ENCODE measurements around the gene NUDT22.

The NUDT22 gene

GRCh38 chr11:64227405-64227956 is 1.4 kb downstream of the NUDT22 start:
- no peak for DNase-seq (ENCODE audit: low read depth in 2 of 2)

DNA sequence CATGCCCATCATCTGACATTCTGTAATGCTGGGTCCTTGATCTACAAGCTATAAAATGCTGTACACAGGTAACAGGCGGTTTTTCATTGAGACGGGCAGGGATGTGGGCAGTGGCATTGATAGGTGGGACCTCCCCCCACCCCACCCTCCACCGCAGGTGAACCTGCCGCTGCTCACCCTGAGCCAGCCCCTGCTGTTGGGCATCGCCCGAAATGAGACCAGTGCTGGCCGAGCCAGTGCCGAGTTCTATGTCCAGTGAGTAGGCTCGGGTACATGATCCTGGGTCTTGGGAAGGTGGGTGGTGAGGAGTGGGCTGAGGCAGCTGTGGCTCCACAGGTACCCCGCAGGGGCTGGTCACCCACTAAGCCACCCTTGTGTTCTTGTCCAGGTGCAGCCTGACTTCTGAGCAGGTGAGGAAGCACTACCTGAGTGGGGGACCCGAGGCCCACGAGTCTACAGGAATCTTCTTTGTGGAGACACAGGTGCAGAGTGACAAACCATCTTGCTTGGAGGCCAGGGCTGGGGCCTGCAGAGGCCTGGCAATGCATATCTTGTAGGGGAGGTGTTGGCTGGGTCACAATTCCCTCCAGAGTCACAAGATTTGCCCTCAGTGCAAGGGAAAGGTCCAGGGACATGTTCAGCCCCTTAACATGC is 3.1 kb downstream of the NUDT22 start:
- no peak for DNase-seq (ENCODE audit: low read depth in 2 of 2)

DNA sequence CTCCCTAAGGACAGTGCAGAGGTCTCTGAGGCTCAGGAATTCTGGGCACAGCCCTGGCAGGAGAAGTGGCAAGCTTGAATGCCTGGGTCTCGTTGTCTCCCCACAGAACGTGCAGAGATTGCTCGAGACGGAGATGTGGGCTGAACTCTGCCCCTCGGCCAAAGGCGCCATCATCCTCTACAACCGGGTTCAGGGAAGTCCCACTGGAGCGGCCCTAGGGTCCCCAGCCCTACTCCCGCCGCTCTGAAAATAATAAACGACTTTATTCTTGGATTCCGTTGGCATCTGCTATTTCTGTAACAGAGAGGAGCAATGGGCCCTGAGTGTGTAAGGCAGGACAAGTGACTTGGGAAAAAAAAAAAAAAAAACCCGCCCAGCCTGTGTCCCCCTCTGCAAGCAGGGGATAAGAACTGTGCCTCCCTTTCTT is 3.7 kb downstream of the NUDT22 start:
- DNase-seq (ENCODE audit: low read depth in 2 of 2), result no peak

- peak; percentile 81 to 86 for DNase-seq (ENCODE audit: low read depth in 2 of 2)
Observed at GRCh38 chr11:64230171-64230984, 4.3 kb downstream of the NUDT22 start, which contains the start of gene DNAJC4. Gene DNAJC4 (plus strand): TSS chr11:64230548. CDS start chr11:64230855, 307 bp downstream.

DNA sequence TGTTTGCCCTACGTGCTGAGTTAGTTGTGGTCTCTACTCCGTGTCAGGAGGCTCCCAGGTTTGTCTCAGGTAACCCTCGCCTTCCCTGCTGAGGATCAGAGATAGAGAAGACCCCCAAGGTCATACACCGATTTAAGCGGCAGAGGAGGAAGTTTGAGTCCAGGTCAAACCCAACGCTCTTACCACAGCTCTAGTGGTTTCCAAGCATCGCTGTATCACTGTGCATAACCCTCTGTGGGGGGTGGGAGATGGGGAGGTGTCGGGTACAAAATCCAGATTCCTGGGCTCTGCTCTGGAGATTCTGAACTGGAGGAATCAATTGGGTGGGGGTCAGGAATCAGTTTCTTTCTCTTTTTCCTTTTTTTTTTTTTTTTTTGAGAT is 4.9 kb downstream of the NUDT22 start:
- DNase-seq (ENCODE audit: low read depth in 2 of 2), result no peak

GRCh38 chr11:64231546-64231945 is 5.5 kb downstream of the NUDT22 start:
- DNase-seq (ENCODE audit: low read depth in 2 of 2), result no peak

DNA sequence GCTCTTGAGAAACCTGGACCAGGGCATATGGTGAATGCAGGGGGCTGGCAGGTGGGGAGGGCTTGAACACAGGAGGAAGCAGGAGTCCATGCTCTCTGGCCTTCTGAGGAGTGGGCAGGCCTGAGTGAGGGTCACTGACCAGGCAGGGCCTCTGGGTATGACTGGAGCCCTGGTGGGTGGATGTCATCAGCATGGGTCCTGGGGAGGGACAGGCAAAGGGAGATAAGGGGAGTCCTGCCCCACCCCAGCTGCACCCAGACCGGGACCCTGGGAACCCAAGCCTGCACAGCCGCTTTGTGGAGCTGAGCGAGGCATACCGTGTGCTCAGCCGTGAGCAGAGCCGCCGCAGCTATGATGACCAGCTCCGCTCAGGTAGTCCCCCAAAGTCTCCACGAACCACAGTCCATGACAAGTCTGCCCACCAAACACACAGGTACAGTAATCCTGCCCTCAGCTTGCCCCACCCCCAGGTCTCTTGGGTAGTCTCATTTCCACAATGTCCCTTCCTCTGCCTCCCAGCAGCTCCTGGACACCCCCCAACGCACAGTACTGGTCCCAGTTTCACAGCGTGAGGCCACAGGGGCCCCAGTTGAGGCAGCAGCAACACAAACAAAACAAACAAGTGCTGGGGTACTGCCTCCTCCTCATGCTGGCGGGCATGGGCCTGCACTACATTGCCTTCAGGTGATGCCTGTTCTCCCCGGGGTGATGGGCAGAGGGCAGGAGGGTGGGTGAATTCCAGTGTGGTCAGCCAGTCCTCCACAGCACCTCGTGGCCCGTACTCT is 6.3 kb downstream of the NUDT22 start:
- DNase-seq (ENCODE audit: low read depth in 2 of 2), result no peak

GRCh38 chr11:64232967-64233315 is 6.9 kb downstream of the NUDT22 start:
- no peak for DNase-seq (ENCODE audit: low read depth in 2 of 2)

GRCh38 chr11:64233913-64234586 is 8.0 kb downstream of the NUDT22 start, which contains the start of gene VEGFB:
Gene VEGFB (plus strand): TSS chr11:64234584. CDS start chr11:64234834, 250 bp downstream.
- peak; percentile 58 to 62 for DNase-seq (ENCODE audit: low read depth in 2 of 2)

DNA sequence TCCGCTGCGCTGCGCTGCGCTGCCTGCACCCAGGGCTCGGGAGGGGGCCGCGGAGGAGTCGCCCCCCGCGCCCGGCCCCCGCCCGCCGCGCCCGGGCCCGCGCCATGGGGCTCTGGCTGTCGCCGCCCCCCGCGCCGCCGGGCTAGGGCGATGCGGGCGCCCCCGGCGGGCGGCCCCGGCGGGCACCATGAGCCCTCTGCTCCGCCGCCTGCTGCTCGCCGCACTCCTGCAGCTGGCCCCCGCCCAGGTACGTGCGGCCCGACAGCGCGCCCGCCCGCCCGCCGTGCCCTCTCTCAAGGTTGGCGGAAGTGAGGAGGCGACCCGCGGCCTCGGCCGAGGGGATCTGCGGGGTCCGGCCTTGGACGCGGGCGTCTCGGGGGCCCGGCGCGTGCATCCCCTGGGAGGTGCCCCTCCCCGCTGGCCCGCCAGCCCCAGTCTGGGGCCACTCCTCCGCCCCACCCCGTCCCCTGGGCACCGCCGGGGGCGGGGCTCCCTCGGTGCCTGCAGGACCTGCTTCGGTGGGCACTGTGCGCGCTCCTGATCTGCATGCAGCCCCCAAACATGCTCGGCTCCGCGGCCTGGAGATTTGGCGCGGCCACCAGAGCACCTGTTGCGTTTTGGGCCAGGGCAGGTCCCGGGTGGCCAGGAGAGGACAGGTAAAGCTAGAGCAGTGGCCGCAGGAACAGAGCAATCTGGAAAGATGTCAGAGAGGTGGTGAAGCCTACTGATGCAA is 8.7 kb downstream of the NUDT22 start:
- DNase-seq (ENCODE audit: low read depth in 2 of 2), result no peak

DNA sequence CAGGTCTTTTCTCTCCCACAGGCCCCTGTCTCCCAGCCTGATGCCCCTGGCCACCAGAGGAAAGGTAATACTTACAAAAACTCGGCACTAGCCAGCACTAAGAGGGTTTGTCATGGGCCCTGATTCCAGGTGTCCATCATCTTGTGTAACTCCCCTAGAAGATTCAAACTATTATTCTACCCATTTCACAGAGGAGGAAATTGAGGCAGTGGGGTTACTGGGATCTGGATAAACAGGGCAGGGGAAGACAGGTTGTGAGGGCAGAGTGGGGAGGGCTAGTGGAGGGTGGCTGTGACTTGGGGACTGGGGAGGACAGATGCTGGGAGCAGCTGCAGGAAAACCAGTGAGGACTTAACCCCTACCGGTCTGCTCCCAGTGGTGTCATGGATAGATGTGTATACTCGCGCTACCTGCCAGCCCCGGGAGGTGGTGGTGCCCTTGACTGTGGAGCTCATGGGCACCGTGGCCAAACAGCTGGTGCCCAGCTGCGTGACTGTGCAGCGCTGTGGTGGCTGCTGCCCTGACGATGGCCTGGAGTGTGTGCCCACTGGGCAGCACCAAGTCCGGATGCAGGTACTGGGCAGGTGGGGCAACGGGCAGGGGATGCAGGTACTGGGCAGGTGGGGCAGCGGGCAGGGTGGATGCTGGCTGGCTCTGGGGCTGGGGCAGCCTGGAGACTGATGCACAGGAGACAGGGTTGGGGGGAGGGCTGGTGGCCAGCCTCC is 9.5 kb downstream of the NUDT22 start:
- no peak for DNase-seq (ENCODE audit: low read depth in 2 of 2)

DNA sequence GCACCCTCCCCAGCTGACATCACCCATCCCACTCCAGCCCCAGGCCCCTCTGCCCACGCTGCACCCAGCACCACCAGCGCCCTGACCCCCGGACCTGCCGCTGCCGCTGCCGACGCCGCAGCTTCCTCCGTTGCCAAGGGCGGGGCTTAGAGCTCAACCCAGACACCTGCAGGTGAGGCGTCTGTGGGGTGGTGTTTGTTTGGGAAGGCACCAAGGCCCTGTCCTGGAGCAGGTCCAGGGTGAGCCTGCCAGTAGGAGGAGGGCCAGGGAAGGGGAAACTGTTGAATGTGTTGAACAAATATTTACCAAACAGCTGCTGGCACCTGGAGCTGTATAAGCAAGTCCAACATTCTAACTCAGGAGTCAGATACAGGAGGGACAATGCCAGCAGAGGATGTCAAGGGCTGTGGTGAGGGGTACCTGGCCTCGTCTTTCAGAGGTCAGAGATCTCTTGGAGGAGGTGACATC is 11.4 kb downstream of the NUDT22 start:
- no peak for DNase-seq (ENCODE audit: low read depth in 2 of 2)

GRCh38 chr11:64238076-64238475 is 12.0 kb downstream of the NUDT22 start:
- no peak for DNase-seq (ENCODE audit: low read depth in 2 of 2)

- no peak for DNase-seq (ENCODE audit: low read depth in 2 of 2)
Observed at GRCh38 chr11:64238999-64239398, 12.9 kb downstream of the NUDT22 start.

DNA sequence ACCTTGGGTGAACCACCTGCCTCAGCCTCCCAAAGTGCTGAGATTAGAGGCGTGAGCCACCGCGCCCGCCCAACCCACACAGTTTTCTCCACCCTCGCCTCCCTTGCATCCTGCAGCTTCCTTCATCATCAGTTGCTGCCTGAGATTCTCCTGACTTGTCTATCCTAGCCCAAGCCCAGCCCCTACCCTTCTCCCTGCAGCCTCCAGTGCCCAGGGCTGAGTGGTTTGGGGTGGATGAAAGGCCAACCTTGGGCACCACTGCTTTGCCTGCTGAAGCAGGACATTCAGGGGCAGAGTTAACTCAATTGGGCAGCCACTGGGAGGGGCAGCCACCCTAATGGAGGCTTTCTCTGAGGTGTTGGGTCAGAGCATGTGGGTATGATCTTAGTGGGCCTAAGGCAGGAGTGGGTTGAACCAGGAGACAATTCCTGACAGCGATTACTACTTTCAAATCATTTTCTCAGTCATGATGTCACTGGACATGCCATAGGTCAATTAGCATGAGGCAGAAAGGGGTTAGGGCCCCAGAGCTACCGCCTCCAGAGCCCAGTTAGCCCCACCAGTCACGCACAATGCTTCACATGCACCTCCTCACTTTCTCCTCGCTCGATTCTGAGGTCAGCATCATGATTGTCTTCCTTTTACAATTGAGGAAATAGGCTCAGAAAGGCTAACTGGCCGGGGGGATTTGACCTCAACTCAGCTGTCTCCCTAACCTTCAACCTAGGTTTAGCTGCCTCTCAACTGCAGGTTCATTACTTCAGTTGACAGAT is 13.8 kb downstream of the NUDT22 start:
- DNase-seq (ENCODE audit: low read depth in 2 of 2), result no peak

DNA sequence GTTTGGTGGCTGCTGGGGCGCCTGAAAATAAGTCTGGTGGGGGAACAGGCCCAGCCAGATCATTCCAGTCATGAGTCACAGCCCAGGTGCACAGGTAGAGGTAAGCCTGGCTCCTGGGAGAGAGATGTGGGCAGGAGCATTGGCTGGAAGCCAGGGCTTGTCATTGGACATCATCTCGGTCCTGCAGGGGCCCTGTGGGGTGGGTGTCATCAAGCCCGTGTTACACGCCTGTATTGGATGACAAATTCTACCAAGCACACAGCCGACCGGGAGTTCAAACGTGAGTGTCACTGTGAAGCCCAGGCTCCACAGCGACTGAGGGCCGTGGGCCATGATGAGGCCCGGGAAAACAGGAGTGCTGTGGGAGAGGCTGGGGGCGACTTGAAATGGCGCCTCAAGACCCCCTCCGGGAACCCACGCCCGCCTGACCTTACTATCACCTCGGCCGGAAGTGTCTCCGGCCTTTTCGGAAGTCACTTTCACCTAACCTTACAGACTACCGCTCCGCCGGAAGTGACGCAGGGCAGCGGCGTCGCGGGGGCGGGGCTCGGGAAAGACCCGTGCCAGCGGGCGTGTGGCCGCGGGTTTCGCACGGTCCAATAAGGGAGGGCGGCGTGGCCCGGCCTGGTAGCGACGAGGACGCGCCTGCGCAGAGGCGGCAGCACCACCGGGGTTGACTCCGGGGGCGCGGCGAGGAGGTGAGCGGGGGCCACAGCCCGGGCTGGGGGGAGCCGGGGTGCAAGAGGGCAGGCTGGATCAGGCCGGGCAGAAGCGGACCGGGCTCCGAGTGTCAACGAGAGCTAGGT is 14.6 kb downstream of the NUDT22 start, which contains the start of gene FKBP2:
TSS of gene FKBP2 (plus strand) at position 661 of the 806 bp plus-strand sequence. CDS start 1,293 bp downstream, outside the sequence.
- DNase-seq (ENCODE audit: low read depth in 2 of 2), result peak; percentile 98 to 99

DNA sequence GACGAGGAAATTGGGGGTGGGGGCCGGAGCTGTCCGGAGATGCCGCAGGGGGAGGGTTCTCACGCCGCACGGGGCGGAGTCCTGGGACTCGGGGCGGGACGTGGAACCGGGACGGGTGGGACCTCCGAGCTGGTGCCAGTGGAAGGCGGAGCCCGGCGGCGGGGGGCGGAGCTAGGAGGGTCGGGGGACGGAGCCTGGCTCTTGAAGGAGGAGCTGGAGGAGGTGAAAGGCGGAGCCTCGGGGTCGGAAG is 15.1 kb downstream of the NUDT22 start:
- peak in 1 of 2 donors; percentile 99 for DNase-seq (ENCODE audit: low read depth in 2 of 2)
